H9 (cell line): ENCODE data around the gene ITGAX. TPM values are rescaled to one million over a fixed set of nuclear protein-coding genes. Genes with fewer than 3 reads are reported as not detected.

Experiments used
- DNase-seq: peaks from one replicate; pipeline ENCODE4 v3.0.0-alpha.2; 2017
- H2AFZ ChIP-seq: one replicate; pipeline ENCODE4 v1.6.1; 2013; ENCODE audit warnings: mild to moderate bottlenecking, low read length, control low read depth, moderate library complexity
- H2AK5ac ChIP-seq: 2 replicates; pipeline ENCODE4 v1.6.1; 2013; ENCODE audit warnings: low read length, control low read depth, mixed read lengths; ENCODE audit not compliant: insufficient read length
- H2BK120ac ChIP-seq: one replicate; pipeline ENCODE4 v1.6.1; 2013; ENCODE audit warnings: low read depth, mild to moderate bottlenecking, low read length, control low read depth, inconsistent platforms; ENCODE audit not compliant: poor library complexity, severe bottlenecking
- H2BK12ac ChIP-seq: 2 replicates; pipeline ENCODE4 v1.6.1; 2013; ENCODE audit warnings: low read length, control low read depth, mixed read lengths, low read depth; ENCODE audit not compliant: insufficient read length
- H2BK15ac ChIP-seq: 2 replicates; pipeline ENCODE4 v1.6.1; 2013; ENCODE audit warnings: low read depth, low read length, control low read depth
- H2BK20ac ChIP-seq: one replicate; pipeline ENCODE4 v1.6.1; 2013; ENCODE audit warnings: low read depth, mild to moderate bottlenecking, low read length, control low read depth, inconsistent platforms; ENCODE audit not compliant: poor library complexity, severe bottlenecking
- H2BK5ac ChIP-seq: 2 replicates; pipeline ENCODE4 v1.6.1; 2013; ENCODE audit warnings: low read length, control low read depth, mixed read lengths; ENCODE audit not compliant: insufficient read length
- H3K14ac ChIP-seq: 2 replicates; pipeline ENCODE4 v1.6.1; 2013; ENCODE audit warnings: low read length, control low read depth; ENCODE audit not compliant: insufficient read depth
- H3K18ac ChIP-seq: 2 replicates; pipeline ENCODE4 v1.6.1; 2013; ENCODE audit warnings: low read depth, mild to moderate bottlenecking, mixed read lengths, low read length, control low read depth; ENCODE audit not compliant: insufficient read length
- H3K23ac ChIP-seq: 2 replicates; pipeline ENCODE4 v1.6.1; 2013; ENCODE audit warnings: low read length, control low read depth, mixed read lengths, low read depth; ENCODE audit not compliant: insufficient read length
- H3K23me2 ChIP-seq: 2 replicates; pipeline ENCODE4 v1.6.1; 2013; ENCODE audit warnings: low read depth, mild to moderate bottlenecking, mixed read lengths, low read length, control low read depth; ENCODE audit not compliant: insufficient read length, poor library complexity, severe bottlenecking
- H3K27ac ChIP-seq: 2 replicates; pipeline ENCODE4 v1.5.1; 2013; ENCODE audit warnings: low read length, control low read depth, mixed read lengths, low read depth; ENCODE audit not compliant: insufficient read length
- H3K27me3 ChIP-seq: 2 replicates; pipeline ENCODE4 v1.6.1; 2013; ENCODE audit warnings: low read length, control low read depth, inconsistent platforms; ENCODE audit not compliant: insufficient read depth
- H3K4ac ChIP-seq: 2 replicates; pipeline ENCODE4 v1.6.1; 2013; ENCODE audit warnings: low read depth, mild to moderate bottlenecking, control low read depth, inconsistent platforms, low read length, moderate library complexity
- H3K4me1 ChIP-seq: 2 replicates; pipeline ENCODE4 v1.6.1; 2013; ENCODE audit warnings: low read length, control low read depth, inconsistent platforms; ENCODE audit not compliant: insufficient read depth
- H3K4me2 ChIP-seq: 2 replicates; pipeline ENCODE4 v1.6.1; 2013; ENCODE audit warnings: low read length, control low read depth, mixed read lengths; ENCODE audit not compliant: insufficient read length, insufficient read depth
- H3K56ac ChIP-seq: 2 replicates; pipeline ENCODE4 v1.6.1; 2013; ENCODE audit warnings: low read depth, mild to moderate bottlenecking, mixed read lengths, low read length, control low read depth; ENCODE audit not compliant: insufficient read length
- H3K79me1 ChIP-seq: 2 replicates; pipeline ENCODE4 v1.6.1; 2013; ENCODE audit warnings: low read depth, mild to moderate bottlenecking, moderate library complexity, low read length, control low read depth, inconsistent platforms; ENCODE audit not compliant: insufficient read depth, poor library complexity, severe bottlenecking
- H3K79me2 ChIP-seq: 2 replicates; pipeline ENCODE4 v1.6.1; 2013; ENCODE audit warnings: low read length, control low read depth, inconsistent platforms; ENCODE audit not compliant: insufficient read depth
- H3K9ac ChIP-seq: 2 replicates; pipeline ENCODE4 v1.6.1; 2013; ENCODE audit warnings: low read length, control low read depth, mixed read lengths; ENCODE audit not compliant: insufficient read length; ENCODE audit errors: extremely low read depth
- H3K9me3 ChIP-seq: one replicate; pipeline ENCODE4 v1.6.1; 2013; ENCODE audit warnings: low read depth, low read length, inconsistent platforms; ENCODE audit not compliant: control insufficient read depth
- H3T11ph ChIP-seq: one replicate; pipeline ENCODE4 v1.6.1; 2013; ENCODE audit warnings: mild to moderate bottlenecking, low read length, control low read depth, inconsistent platforms
- H4K20me1 ChIP-seq: one replicate; pipeline ENCODE4 v1.6.1; 2013; ENCODE audit not compliant: control insufficient read depth, insufficient read length, insufficient read depth
- H4K5ac ChIP-seq: 2 replicates; pipeline ENCODE4 v1.6.1; 2013; ENCODE audit warnings: low read depth, mild to moderate bottlenecking, mixed read lengths, low read length, control low read depth; ENCODE audit not compliant: insufficient read length
- H4K8ac ChIP-seq: replicated peaks from 2 replicates; pipeline ENCODE4 v1.6.1; 2013; ENCODE audit warnings: low read length, control low read depth, mixed read lengths, low read depth; ENCODE audit not compliant: insufficient read length
- H4K91ac ChIP-seq: 2 replicates; pipeline ENCODE4 v1.6.1; 2013; ENCODE audit warnings: low read depth, mild to moderate bottlenecking, moderate library complexity, mixed read lengths, low read length, control low read depth; ENCODE audit not compliant: insufficient read length
- H3K27ac Mint-ChIP-seq, 3 experiments: 2 replicates in 2 of 3; 3 replicates in 1 of 3; pipeline ENCODE4 v1.8.0; 2020 to 2021; ENCODE audit warnings: mixed read lengths in 3 of 3, mild to moderate bottlenecking in 1 of 3, moderate library complexity in 1 of 3
- H3K27me3 Mint-ChIP-seq: 2 replicates; pipeline ENCODE4 v1.8.0; 2021; ENCODE audit warnings: low read depth, mild to moderate bottlenecking, moderate library complexity, mixed read lengths
- H3K36me3 Mint-ChIP-seq, 3 experiments: 2 replicates in 2 of 3; 3 replicates in 1 of 3; pipeline ENCODE4 v1.8.0; 2020 to 2021; ENCODE audit warnings: low read depth in 3 of 3, mixed read lengths in 3 of 3; ENCODE audit not compliant: insufficient read depth in 1 of 3
- H3K4me1 Mint-ChIP-seq, 2 experiments: 2 replicates each; pipeline ENCODE4 v1.8.0; 2020; ENCODE audit warnings: mixed read lengths in 2 of 2
- H3K4me3 Mint-ChIP-seq, 2 experiments: 2 replicates in 1 of 2; 3 replicates in 1 of 2; pipeline ENCODE4 v1.8.0; 2020 to 2021; ENCODE audit warnings: mild to moderate bottlenecking in 2 of 2, mixed read lengths in 2 of 2, moderate library complexity in 1 of 2
- H3K9me3 Mint-ChIP-seq, 2 experiments: 2 replicates in 1 of 2; 3 replicates in 1 of 2; pipeline ENCODE4 v1.8.0; 2020; ENCODE audit warnings: mild to moderate bottlenecking in 2 of 2, mixed read lengths in 2 of 2, moderate library complexity in 1 of 2
- WGBS: extraction: QIAGEN DNeasy Blood & Tissue Kit; methylation state at CpG from one replicate; pipeline ENCODE4 v1.1.7; 2013; ENCODE audit warnings: missing lambda C conversion rate, low lambda C conversion rate, mixed read lengths; ENCODE audit not compliant: insufficient read length; ENCODE audit errors: extremely low coverage; 5-methylcytosine and 5-hydroxymethylcytosine counted together
- total RNA-seq: library from RNA; stranded (reverse); gene quantifications from 2 replicates; pipeline ENCODE4 v1.2.1, GENCODE V29; 2021
- TF ChIP-seq, protein P1 (sequence below): fragments of 200-600 bp; sonication (generic); conservative IDR thresholded peaks from 3 replicates; pipeline ENCODE4 v1.8.0; 2021; ENCODE audit warnings: antibody characterized with exemption, mild to moderate bottlenecking

ITGAX gene
- total RNA-seq, 1 experiment from 2014 or later, result 0.28 TPM

DNA sequence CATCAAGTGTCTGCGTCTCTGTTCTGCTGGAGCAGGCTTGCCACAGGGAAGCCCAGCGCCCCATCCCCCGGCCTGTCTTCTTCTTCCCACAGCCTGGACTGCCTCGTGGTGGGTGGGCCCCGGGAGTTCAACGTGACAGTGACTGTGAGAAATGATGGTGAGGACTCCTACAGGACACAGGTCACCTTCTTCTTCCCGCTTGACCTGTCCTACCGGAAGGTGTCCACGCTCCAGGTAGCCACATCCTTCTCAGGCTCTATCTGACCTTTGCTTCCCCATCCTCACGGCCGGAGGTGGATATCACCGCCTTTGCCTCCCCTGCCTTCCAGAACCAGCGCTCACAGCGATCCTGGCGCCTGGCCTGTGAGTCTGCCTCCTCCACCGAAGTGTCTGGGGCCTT, 29.8 kb upstream of the ITGAX start:
- H3K23ac ChIP-seq, result no peak overlapping the region
- no peak overlapping the region for H3K4me2 ChIP-seq
- Mint-ChIP-seq H3K4me1 (peaks cover 13% of the 10 kb centered on the region in 2 experiments), H3K4me3 (no peak overlapping the region), H3K27ac (no peak overlapping the region; a peak in 2 of 7 replicates), H3K9me3 (peaks cover 27% of the 10 kb centered on the region in 2 experiments), H3K36me3 (peaks cover 3 to 8% (median 5%) of the 10 kb centered on the region in 3 experiments; a peak in 6 of 7 replicates), H3K27me3 (peaks cover 17% of the 10 kb centered on the region)
- H3K4me1 ChIP-seq, result peaks cover 2% of the 10 kb centered on the region; the same call in 1 of the 2 replicates
- H2BK20ac ChIP-seq, result no peak overlapping the region
- H2BK5ac ChIP-seq, result no peak overlapping the region
- no peaks in the 10 kb centered on the region for H3K79me1 ChIP-seq
- no peaks in the 10 kb centered on the region for H3K23me2 ChIP-seq
- no peak overlapping the region for H2BK15ac ChIP-seq
- no peak overlapping the region for H3K9ac ChIP-seq
- TF ChIP-seq, protein P1, sequence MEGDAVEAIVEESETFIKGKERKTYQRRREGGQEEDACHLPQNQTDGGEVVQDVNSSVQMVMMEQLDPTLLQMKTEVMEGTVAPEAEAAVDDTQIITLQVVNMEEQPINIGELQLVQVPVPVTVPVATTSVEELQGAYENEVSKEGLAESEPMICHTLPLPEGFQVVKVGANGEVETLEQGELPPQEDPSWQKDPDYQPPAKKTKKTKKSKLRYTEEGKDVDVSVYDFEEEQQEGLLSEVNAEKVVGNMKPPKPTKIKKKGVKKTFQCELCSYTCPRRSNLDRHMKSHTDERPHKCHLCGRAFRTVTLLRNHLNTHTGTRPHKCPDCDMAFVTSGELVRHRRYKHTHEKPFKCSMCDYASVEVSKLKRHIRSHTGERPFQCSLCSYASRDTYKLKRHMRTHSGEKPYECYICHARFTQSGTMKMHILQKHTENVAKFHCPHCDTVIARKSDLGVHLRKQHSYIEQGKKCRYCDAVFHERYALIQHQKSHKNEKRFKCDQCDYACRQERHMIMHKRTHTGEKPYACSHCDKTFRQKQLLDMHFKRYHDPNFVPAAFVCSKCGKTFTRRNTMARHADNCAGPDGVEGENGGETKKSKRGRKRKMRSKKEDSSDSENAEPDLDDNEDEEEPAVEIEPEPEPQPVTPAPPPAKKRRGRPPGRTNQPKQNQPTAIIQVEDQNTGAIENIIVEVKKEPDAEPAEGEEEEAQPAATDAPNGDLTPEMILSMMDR, result no peak
- H4K20me1 ChIP-seq, result no peaks in the 10 kb centered on the region
- no CpG with 5 or more reads among the region's 16 CpGs for WGBS
- no peak overlapping the region for H4K8ac ChIP-seq
- no peak overlapping the region for H3K4ac ChIP-seq
- no peak overlapping the region for H3K14ac ChIP-seq
- H3K27ac ChIP-seq, result no peak overlapping the region
- H4K5ac ChIP-seq, result no peak overlapping the region
- H3K9me3 ChIP-seq, result no peaks in the 10 kb centered on the region
- no peak overlapping the region for H2BK12ac ChIP-seq
- no peak overlapping the region for H2BK120ac ChIP-seq
- H3K18ac ChIP-seq, result no peak overlapping the region
- no peak overlapping the region for H4K91ac ChIP-seq
- DNase-seq, result no peak
- H3T11ph ChIP-seq, result no peak overlapping the region
- H3K79me2 ChIP-seq, result no peaks in the 10 kb centered on the region
- H2AFZ ChIP-seq, result no peak overlapping the region
- no peak overlapping the region for H3K56ac ChIP-seq
- H3K27me3 ChIP-seq, result peaks cover 1% of the 10 kb centered on the region; the same call in 1 of the 2 replicates
- H2AK5ac ChIP-seq, result no peak overlapping the region
